Activated CD8-positive, alpha-beta memory T cell treated with anti-CD3 and anti-CD28 coated beads for 4 hours (primary cell): Measurements from ENCODE around the gene GLYATL2.

Experiments used
- DNase-seq, 2 donors: peaks; one replicate each; pipeline ENCODE4 v3.0.0-alpha.2; 2020; ENCODE audit warnings: low read depth in 2 of 2

Gene GLYATL2, protein sequence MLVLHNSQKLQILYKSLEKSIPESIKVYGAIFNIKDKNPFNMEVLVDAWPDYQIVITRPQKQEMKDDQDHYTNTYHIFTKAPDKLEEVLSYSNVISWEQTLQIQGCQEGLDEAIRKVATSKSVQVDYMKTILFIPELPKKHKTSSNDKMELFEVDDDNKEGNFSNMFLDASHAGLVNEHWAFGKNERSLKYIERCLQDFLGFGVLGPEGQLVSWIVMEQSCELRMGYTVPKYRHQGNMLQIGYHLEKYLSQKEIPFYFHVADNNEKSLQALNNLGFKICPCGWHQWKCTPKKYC

DNA sequence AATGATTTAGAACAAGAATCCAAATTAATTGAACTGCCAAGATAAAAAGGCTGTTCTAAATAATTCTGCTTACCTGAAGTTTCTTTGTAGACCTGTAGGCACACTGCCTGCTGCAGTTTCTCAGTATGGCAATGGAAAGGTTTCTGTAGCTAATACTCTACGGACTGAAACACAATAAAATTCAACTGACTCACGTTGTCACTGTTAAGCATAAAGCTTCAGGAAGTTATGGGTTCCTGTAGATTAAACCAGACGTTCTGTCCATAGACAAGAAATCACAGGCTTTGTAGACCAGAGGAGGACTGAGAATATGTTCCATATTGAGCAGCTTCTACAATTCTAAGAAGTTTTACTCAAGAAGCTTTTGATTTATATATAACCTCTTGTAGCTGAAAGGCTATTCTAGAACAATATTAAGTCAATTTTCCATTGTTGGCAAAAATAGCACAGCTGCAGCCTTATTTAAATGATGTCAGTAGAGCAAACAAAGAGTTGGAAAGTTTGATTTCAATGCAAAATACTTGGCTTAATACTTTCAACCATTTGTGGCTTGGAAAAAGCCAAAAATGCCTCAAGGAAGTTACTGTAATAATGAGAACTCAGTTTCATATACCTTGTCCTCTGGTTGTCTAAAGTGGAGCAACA is at the start of gene GLYATL2:
Gene GLYATL2, minus strand, starts transcription at position 344 of the 645 bp plus-strand sequence. CDS start 5,092 bp downstream, outside the sequence.
- DNase-seq = no peak

DNA sequence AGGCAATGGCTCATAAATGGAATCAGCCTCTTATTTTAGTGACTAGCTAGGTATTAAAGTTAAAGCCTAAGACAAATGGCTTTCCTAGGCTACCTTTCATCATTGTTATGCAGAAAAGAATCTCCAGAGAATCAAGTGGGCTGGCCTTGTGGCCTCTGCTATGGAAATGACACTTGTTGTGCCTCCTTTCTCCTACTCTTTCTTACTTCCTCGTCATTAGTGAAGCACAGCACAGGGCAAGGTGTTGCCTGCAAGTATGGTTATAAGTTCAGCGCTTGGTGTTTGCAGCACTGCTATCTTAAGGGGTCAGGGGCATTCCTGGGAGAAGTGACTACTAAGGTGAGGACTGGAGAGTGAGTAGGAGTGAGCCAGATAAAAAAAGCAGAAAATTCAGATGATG is 49.4 kb upstream of the GLYATL2 start:
- no peak for DNase-seq

DNA sequence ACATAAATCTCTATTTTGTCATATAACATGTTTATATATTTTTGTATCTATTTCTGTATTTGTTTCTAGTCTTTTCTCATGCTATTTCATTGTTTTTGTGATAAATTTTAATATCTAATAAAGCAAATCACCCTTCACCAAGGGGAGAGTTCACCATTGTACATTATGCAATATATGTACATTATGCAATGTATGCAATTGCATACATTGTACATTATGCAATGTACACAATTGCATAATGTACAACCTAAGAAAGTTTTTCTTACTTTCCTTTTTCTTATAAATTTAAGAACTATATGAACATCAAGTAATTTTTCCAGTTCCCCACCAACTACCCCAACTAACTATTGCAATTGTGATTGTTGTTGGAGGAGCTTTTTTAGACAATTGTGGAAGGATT is 44.1 kb upstream of the GLYATL2 start:
- no peak for DNase-seq

DNA sequence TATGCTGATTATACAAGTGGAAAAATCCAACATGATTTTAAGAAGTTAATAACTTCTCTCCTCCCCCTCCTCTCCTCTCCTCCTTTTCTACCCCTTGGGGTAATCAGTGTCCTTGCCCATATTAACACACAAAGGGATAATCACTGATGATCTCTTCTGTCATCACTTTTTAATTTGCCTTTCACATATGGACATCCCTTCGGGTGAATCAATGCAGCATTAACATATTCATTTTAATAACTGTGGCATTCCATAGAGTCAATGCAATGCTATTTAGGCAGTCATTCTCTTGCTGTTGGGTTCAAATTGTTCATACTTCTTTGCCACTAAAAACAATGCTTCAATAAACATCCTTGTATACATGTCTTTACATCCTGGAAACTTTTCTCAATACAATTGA is 42.9 kb upstream of the GLYATL2 start:
- DNase-seq = no peak

DNA sequence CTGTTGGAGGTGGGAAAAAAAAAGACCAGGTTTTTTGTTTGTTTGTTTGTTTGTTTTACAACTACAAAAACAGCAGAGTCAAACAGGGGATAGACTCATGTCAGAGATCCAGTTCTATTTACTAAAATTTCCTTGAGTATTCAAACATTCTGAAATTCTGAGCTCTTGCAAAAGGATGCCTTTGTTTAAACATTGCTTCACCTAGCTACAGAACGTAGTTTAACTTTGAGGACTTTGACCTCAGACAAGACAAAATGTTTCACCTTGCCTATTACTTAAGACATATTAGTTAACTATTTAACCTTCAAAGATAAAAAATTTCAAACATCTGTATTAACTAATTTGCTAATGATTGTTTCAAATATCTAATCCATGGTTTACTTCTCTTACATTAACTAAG is 36.1 kb upstream of the GLYATL2 start:
- DNase-seq = no peak

DNA sequence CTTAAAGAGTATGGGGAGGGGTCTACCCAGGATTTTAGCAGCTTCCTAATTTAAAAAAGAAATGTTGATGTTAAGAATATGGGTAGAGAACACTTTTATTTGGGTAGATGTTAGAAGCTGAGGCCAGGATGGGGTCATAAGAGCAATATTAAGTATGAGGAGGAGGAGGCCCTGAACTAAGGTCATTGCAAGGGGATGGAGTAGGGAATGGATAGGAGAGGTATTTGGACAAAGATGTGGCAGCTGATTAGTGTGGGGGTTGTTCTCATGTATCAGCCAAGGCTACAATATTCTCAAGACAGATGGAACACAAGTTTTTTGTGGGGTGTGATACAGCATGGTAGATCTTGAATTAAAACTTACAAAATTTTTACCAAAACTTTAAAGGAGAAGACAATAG is 35.7 kb upstream of the GLYATL2 start:
- DNase-seq = no peak

DNA sequence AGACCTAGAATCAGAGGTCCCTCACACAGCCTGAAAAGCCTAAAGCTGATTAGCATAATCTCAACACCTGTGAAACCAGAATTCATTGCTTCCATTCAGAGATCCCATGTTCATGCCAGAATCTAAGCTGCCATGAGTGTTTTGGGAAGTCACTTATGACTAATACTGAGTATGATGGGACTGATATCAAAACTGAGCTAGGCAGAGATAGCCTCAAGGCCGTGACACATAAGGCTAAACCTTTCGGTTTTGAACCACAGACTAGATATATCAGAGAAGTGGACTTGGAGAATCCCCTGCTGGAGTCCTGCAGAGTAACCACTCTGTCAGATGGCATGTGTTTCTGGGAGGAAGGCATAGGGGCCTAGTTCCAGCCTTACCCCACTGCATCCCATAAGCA is 23.1 kb upstream of the GLYATL2 start:
- DNase-seq = no peak

DNA sequence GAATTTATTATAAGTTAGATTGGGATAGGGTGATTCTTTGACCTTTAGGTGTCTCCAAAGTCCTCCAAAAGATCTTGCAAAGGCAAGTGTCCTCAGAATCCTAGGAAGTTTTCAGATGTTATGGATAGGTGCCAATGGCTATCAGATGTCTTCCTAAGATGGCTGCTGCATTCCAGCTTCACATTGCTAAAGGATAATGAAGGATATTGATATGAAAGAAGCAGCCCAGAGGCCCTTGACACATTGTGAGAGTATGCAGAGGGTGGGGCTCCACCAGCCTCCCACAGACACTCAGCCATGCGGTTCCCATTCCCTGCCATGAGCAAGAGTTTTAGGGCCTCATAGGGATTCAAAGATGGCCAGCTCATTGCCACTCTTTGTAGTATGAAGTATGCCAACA is 22.3 kb upstream of the GLYATL2 start:
- no peak for DNase-seq

DNA sequence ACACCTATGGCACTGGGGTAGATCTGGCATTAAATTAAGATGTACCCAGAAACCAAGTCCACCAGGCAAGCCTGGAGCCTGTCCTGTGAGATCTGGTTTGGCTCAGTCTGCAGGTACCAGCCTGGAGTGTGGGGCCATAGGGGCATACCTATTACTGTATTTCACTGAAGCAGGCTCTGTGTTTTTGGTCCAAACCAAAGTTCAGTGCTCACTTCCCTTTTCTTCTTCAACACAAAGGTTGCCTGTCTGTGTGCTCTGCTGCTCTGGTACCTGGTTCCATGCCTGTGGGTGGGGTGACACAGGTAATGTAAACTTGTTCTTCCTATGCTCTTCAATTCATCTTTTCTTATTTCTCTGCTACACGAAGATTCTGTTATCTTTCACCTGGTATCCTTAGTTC is 19.8 kb upstream of the GLYATL2 start:
- no peak for DNase-seq

DNA sequence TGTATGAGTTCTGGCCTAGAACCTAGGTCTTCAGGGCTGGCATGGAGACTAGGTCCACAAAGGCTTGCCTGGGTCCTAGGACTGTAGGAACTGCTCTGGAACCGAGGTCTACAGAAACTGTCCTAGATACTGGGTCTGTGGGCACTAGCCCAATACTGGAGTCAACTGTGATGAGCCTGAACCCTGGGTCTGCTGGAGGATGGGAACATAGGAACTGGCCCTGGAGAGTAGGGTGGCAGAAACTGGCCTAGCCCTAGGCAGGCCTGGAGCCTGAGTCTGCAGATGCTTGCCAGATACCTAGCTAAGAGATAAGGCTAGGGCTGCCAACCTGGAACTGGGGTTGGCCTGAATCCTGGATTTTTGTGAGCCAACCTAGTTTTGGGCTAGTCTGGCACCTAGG is 19.2 kb upstream of the GLYATL2 start:
- DNase-seq = no peak

DNA sequence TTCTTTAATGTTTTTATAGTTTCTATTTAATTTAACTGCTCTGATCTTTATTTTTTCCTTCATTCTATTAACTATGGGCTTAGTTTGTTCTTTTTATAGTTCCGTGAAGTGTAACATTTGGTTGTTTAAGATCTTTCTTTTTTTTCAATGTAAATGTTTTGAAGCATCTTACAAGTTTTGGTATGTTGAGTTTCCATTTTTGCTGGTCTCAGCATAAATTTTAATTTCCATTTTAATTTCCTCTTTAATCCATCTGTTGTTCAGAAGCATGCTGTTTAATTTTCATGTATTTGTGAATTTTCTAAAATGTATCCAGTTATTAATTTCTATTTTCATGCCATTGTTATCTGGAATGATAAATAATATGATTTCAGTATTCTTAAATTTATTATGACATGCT is 17.0 kb upstream of the GLYATL2 start:
- DNase-seq = no peak

DNA sequence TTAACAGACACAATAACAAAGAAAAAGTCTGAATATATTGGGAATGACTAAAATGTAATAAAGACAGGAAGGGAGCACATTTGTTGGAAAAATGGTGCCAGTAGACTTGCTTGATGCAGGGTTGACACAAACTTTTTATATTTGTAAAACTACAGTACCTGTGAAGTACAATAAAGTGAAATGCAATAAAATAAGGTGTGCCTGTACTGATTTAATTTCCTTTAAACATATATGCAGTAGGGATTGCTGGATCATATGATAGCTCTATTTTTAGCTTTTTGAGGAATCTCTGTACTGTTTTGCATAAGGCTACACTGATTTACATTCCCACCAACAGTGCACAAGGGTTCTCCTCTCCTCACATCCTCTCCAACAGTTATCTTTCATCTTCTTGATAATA is 12.3 kb upstream of the GLYATL2 start:
- no peak for DNase-seq

DNA sequence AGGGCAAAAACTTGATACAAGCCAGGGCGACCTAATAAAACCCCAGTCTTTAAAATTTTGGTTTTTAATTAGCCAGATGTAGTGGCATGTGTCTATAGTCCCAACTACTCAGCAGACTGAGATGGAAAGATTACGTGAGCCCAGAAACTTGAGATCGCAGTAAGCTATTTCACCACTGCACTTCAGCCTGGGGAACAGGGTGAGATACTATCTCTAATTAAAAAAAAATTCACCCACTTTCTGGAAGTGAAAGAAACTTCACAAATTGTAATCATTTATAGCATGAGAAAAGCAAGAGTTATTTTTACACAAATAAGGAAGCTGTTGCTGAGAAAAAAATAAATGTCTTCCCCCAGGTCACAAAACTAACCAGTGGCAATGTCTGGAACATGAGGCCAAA is 882 bp upstream of the GLYATL2 start:
- no peak for DNase-seq

DNA sequence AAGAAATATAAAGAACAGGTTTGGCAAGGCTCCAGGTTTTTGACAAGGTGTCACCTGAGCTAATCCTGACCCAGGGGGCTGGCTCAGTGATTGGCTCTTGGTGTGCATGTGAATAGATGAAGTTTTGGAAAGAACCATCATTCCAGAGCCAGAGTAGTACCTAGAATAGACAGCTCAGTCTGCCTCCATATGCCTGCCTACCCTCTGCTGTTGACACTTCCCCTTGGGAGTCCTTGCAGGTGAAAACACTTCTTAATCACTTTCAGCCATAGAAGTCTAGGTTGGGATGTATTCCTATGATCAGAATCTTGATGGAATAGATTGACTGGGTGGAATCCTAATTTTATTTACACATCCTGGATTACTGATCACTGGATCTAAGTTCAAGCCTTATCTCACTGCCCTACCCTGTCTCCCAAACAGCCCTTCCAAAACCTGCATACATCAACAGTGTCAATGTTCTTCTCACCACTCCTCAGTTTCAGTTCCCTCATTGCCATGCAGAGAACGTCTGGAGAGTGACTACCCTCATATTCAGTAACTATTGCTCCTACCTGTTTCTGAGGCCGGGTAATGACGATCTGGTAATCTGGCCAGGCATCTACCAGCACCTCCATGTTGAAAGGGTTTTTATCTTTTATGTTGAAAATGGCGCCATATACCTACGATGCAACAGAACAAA is 6.7 kb downstream of the GLYATL2 start:
- DNase-seq = no peak

DNA sequence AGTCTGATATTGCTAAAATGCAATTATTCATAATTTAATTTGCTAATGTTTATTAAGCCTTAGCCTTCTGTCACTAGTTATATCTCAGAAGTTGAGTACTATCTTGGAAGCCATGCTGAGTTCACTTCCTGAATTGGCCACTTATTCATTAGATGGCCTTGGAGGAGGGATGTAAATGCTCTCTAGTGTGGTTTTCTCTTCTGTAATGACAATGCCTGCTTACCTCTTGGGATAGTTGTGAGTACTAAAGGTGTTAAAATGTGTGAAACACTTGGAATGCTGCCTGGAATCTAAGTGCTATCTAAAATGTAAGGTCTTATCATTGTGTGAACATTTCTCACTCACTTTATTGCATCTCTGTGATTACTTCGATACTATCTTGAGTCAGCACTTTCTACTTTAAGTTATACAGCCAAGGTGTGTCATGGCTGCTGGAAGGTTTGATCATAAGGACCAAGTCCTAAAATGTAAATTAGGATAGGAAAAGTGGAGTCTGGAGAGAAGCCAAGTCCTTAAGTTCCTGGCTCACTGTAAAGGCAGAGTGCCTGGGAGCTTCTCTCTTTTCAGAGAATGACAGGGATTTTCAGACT is 12.4 kb downstream of the GLYATL2 start:
- DNase-seq = no peak

DNA sequence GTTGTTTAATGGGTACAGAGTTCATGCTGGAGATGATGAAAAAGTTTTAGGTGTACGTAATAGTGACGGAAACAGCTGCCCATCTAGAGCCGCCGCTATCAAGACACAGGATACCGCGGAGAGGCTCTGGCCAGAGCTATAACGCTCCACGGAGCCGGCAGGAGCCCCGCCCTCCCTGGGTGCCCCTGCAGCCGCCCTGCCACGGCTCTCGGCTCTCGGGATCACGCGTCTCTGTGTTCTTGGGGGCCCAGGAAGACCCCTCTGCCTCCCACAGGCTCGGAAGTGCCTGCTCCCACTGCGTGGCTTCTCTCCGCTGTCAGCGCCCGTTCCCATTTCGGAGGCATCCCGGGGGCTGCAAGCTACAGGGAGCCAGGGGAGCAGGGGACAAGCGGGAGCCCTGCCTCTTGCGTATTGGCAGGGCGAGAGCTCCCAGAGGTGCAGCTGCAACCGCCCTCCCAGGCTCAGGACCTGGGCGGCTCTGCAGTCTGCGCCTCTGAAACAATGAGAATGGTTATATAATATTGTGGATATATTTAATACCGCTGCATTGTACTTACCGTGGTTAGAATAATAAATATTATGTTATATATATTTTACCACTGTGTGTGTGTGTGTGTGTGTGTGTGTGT is 13.7 kb downstream of the GLYATL2 start:
- no peak for DNase-seq

DNA sequence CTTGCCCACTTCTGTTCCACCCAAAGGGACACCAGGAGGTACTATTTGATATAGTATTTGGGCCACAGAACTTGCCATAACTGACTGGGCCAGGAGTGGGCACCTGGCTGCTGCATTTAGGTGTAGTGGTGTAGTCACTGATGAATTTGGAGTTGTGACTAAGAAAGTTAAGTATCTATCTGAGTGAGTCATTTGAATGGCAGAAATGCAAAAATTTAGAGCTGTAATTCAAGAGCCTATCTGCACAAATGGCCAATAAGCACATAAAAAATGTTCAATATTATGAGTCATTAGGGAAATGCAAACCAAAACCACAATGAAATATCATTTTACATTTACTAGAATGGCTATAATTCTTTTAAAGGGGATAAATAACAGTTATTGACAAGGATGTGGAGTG is 14.7 kb downstream of the GLYATL2 start:
- DNase-seq = no peak

DNA sequence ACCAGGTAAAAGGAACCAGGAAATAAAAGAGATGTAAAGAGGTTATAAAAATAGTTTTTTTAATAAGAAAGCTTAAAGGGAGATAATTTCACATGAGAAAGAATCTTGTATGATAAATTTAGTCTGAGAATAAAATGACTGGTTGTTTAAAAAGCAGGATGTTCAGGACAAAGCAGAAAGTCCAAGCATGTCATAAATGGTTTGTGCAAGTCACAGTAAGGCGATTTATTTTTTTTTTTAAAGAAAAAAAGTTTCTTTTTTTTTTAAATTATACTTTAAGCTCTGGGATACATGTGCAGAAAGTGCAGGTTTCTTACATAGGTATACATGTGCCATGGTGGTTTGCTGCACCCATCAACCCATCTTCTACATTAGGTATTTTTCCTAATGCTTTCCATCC is 30.8 kb downstream of the GLYATL2 start:
- DNase-seq = no peak

DNA sequence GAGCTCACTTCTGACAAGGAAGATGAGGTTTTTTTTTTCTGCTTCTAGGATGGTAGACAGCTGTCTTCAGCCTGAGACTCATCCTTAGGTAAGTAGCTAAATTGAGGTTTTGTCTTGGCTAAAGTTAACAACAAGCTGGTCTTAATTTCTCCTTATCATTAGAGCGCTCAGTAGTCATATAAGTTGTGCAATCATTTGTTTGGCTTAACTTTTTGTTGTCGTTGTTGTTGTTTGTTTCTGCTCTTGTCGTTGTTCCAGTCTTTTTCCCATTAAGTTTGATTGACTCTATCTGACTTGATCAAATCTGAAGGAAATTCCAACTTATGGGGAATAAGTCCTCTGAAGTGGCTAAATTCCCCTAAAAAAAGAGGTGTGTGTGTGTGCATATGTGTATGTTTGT is 33.0 kb downstream of the GLYATL2 start:
- DNase-seq = no peak

DNA sequence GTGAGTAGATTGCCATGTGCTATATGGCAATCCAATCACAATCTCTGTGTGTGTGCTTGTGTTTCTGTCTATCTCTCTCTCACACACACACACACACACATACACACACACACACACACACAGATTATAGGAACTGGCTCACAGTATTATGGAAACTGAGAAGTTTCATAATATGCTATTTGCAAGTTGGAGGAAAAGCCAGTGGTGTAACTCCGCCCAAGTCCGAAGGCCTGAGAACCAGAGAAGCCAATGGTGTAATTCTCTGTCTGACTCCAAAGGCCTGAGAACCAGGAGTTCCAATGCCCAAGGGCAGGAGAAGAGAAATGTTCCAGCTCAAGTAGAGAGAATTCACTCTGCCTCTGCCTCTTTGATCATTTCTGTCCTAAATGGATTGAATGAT is 37.2 kb downstream of the GLYATL2 start:
- DNase-seq = no peak

DNA sequence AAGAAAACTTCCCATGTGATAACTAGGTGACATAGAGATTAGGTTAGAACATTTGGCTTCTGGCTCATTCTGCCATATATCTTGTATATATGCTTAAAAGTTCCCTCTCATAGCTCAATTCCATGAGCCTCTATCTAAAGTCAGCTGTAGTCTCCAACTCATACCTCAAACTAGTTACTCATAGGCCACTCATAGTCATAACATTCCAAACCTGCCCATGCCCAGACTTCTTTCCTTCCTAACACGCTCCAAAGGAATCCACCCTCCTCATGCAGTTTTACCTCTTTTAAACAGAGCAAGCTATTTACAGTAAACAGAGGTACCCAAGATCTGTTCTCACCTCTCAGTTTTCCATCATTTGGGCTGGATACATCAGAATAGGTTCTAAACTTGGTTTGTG is 39.4 kb downstream of the GLYATL2 start:
- DNase-seq = no peak

DNA sequence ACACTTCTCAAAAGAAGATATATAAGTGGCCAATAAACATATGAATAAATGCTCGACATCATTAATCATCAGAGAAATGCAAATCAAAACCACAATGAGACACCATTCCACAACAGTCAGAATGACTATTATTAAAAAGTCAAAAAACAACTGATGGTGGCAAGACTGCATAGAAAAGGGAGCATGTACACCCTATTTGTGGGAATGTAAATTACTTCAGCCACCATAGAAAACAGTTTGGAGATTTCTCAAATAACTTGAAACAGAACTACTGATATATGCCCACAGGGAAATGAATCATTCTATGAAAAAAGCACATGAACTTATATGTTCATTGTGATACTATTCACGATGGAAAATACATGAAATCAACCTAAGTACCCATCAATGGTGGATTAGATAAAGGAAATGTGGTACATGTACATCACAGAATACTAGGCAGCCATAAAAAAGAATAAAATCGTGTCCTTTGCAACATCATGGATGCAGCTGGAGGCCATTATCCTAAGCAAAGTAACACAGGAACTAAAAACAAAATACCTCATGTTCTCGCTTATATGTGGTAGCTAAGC is 42.4 kb downstream of the GLYATL2 start:
- DNase-seq = no peak
